Mesenchymal stem cell (in vitro differentiated cells and primary cell): Measurements from ENCODE around the gene ROPN1L. TPM values are rescaled to one million over a fixed set of nuclear protein-coding genes. Genes with fewer than 3 reads are reported as not detected.

Source experiments
- small RNA-seq: library from polyadenylated mRNA; stranded (forward); fragments of <200 nt; extraction: miRNeasy Mini kit (QIAGEN cat#:217004); gene quantifications from one replicate; pipeline ENCODE3, GENCODE V24; 2013; ENCODE audit warnings: low read depth

Gene ROPN1L

Small RNA genes lying within 50 kb of the gene (small RNA-seq; reads per million reads assigned to genes)
- gene MIR6131, result not detected
